ENCODE results near the gene AGXT. TPM values are rescaled to one million over a fixed set of nuclear protein-coding genes. Genes with fewer than 3 reads are reported as not detected.

Gene AGXT
- total and polyA plus RNA-seq, 2 of the 8 experiments (the other 6 are each of a cell fraction or from before 2014, with no cell fraction given) = 0.03 TPM; not detected in 1

DNA sequence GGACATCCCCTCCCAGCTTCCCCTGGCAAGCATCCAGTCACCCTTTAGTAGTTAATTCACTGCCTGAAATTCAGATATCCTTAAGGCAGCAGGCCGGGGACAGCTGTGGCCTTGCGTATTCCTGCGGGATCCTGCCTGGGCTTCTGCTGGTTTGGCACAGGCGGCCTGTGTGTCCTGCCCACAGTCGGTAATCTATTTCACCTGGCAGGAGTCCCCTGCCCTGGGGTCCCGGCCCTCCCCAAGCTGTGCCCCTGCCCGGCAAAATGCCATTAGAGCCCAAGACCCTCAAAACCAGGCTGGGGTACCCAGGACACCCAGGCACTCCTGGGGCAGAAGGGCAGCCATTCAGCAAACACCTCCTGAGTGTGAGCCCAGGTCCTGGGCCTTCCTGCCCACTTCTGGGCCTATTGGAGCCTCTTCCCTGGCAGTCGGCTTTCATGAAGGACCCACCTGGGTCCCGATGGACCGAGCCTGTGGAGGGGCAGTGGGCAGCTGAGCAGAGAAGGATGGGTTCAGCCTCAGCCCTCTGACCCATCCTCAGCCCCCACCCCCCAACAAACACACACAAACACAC is 49.1 kb downstream of the AGXT start:
- Histone ChIP-seq H3K79me1 (ENCODE audit: low read depth, low read length) (no peaks in the 10 kb centered on the region), H4K91ac (replicated peaks; ENCODE audit: insufficient read length, low read length) (no peak overlapping the region), H2BK120ac (replicated peaks; ENCODE audit: low read depth, low read length) (no peak overlapping the region), H3K36me3 (ENCODE audit: control insufficient read depth in 2 of 4, insufficient read depth in 4 of 4, low read length in 3 of 4) (no peaks in the 10 kb centered on the region), H2BK20ac (ENCODE audit: low read length) (no peak overlapping the region), H3K79me2 (ENCODE audit: control insufficient read depth in 1 of 2, insufficient read depth in 2 of 2, low read length in 2 of 2) (no peaks in the 10 kb centered on the region), H2AFZ (ENCODE audit: low read length) (no peak overlapping the region), H3K4me3 (ENCODE audit: extremely low read depth in 1 of 4, insufficient read depth in 2 of 4, low read depth in 3 of 4, low read length in 4 of 4) (no peak overlapping the region), H3K27me3 (replicated peaks in 1 of 4; ENCODE audit: control insufficient read depth in 3 of 4, extremely low read depth in 1 of 4, insufficient read depth in 3 of 4, low read length in 3 of 4) (peaks cover 1 to 9% (median 9%) of the 10 kb centered on the region in 4 experiments; a peak in 6 of 7 replicates), H3K9me3 (ENCODE audit: insufficient read depth in 2 of 2, low read depth in 1 of 2, low read length in 1 of 2) (no peaks in the 10 kb centered on the region), H2BK5ac (ENCODE audit: low read depth, low read length) (no peak overlapping the region), H3K23me2 (ENCODE audit: low read depth, low read length) (peaks cover 4% of the 10 kb centered on the region; the same call in 1 of the 2 replicates), H4K8ac (ENCODE audit: extremely low read depth, insufficient read depth, low read length) (no peak overlapping the region), H3K18ac (ENCODE audit: extremely low read depth, low read length) (no peak overlapping the region), H2BK12ac (ENCODE audit: low read depth, low read length) (no peak overlapping the region), H3K4ac (replicated peaks; ENCODE audit: insufficient read length, low read depth, low read length) (no peak overlapping the region), H2BK15ac (ENCODE audit: low read length) (peak overlapping the region; percentile 61; the same call in 1 of the 2 replicates), H3K9ac (replicated peaks in 1 of 4; ENCODE audit: extremely low read depth in 1 of 4, low read depth in 3 of 4, low read length in 3 of 4) (no peak overlapping the region), H4K5ac (ENCODE audit: insufficient read length, low read depth, low read length) (no peak overlapping the region), H3K14ac (ENCODE audit: insufficient read length) (no peak overlapping the region), H3K4me2 (ENCODE audit: insufficient read depth in 1 of 2, low read depth in 2 of 2, low read length in 2 of 2) (no peak overlapping the region), H2AK5ac (ENCODE audit: low read depth, low read length) (no peak overlapping the region), H3K27ac (ENCODE audit: low read depth, low read length) (no peak overlapping the region), H3K56ac (replicated peaks; ENCODE audit: insufficient read length, low read depth, low read length) (no peak overlapping the region), H4K20me1 (replicated peaks in 1 of 2; ENCODE audit: control insufficient read depth in 1 of 2, insufficient read depth in 2 of 2, low read length in 2 of 2) (peaks cover 2 to 4% of the 10 kb centered on the region in 2 experiments), H3K23ac (ENCODE audit: insufficient read length) (no peak overlapping the region), H3K4me1 (replicated peaks in 1 of 4; ENCODE audit: control insufficient read depth in 3 of 4, insufficient read depth in 4 of 4, low read length in 3 of 4) (peaks cover 0 to 6% (median 3%) of the 10 kb centered on the region in 4 experiments; a peak in 4 of 7 replicates)
- WGBS, 2 experiments (ENCODE audit: extremely low coverage in 1 of 2, insufficient coverage in 1 of 2, insufficient read length in 1 of 2, insufficient replicate concordance in 2 of 2, low coverage in 1 of 2, low lambda C conversion rate in 2 of 2, missing lambda C conversion rate in 1 of 2) = 83% methylated on average over 9 of the region's 10 CpGs; no CpG with 5 or more reads in 1 of the 2 experiments
- ChIA-PET POLR2A (ENCODE audit: partially characterized antibody) (no interaction called here), CTCF (ENCODE audit: partially characterized antibody) (interaction anchor here (1.5 kb wide), 2 partner anchors 10 to 48 kb away, joined by 3 read pairs; no protein-coding TSS in a partner anchor)
- FAIRE-seq = no peak
- peak in 1 of 2 experiments; percentile 45 for DNase-seq (ENCODE audit: low read depth in 1 of 2, low spot score in 2 of 2)
- no peak for TF ChIP-seq TBP (IDR thresholded peaks at IDR 0.05; ENCODE audit: low read depth, low read length)

All from H1 (cell line).